A549 (cell line): ENCODE data around the gene SPRR1B.

Experiments
- CBX2 ChIP-seq: fragments of 200-600 bp; sonication (generic); IDR thresholded peaks from 2 replicates; pipeline ENCODE4 v1.6.1; 2016; ENCODE audit warnings: low read depth, mild to moderate bottlenecking, borderline replicate concordance
- CTCF ChIP-seq: fragments of >200 bp; sonication (Bioruptor Twin); formaldehyde crosslinking; IDR thresholded peaks from 3 replicates; pipeline ENCODE4 v1.5.1; 2016
- EP300 ChIP-seq, 2 experiments: fragments of >200 bp; sonication (Bioruptor Twin); formaldehyde crosslinking; IDR thresholded peaks; 2 replicates in 1 of 2; 3 replicates in 1 of 2; pipeline ENCODE4 v1.6.1; 2016 to 2017
- MAX ChIP-seq: IDR thresholded peaks from 2 replicates; pipeline ENCODE4 v1.6.1; 2012
- MYC ChIP-seq: IDR thresholded peaks from 2 replicates; pipeline ENCODE4 v1.6.1; 2012; ENCODE audit warnings: mild to moderate bottlenecking, inconsistent platforms, low read length, improper control_type of control experiment, borderline replicate concordance
- REST ChIP-seq: fragments of 200-600 bp; sonication (generic); IDR thresholded peaks from 2 replicates; pipeline ENCODE4 v1.6.1; 2016; ENCODE audit warnings: antibody characterized with exemption, mild to moderate bottlenecking, moderate library complexity
- ZFP36 ChIP-seq: fragments of 450-650 bp; IDR thresholded peaks from 2 replicates; pipeline ENCODE4 v1.6.1; 2014; ENCODE audit warnings: borderline replicate concordance; ENCODE audit not compliant: partially characterized antibody

- TF ChIP-seq REST: no peak
- TF ChIP-seq MYC: no peak
- TF ChIP-seq CTCF: no peak
- TF ChIP-seq ZFP36: no peak
- TF ChIP-seq MAX: no peak
- TF ChIP-seq EP300 (IDR thresholded peaks at IDR 0.05): no peak
- no peak for TF ChIP-seq CBX2
Observed at GRCh38 chr1:153023109-153023508, 7.9 kb upstream of the SPRR1B start.
